ENCODE results near the gene CNFN.
"Not testable (repeated sequence)": the region's sequence is repeated elsewhere in the genome, so short reads cannot be mapped to it uniquely, and the experiment has no call there.

The CNFN gene

GRCh38 chr19:42348211-42348610 is 41.9 kb downstream of the CNFN start:
- FAIRE-seq = no peak

- FAIRE-seq = no peak
Observed at GRCh38 chr19:42345191-42345812, 44.8 kb downstream of the CNFN start.

- FAIRE-seq = no peak
Observed at GRCh38 chr19:42344336-42344893, 45.7 kb downstream of the CNFN start.

DNA sequence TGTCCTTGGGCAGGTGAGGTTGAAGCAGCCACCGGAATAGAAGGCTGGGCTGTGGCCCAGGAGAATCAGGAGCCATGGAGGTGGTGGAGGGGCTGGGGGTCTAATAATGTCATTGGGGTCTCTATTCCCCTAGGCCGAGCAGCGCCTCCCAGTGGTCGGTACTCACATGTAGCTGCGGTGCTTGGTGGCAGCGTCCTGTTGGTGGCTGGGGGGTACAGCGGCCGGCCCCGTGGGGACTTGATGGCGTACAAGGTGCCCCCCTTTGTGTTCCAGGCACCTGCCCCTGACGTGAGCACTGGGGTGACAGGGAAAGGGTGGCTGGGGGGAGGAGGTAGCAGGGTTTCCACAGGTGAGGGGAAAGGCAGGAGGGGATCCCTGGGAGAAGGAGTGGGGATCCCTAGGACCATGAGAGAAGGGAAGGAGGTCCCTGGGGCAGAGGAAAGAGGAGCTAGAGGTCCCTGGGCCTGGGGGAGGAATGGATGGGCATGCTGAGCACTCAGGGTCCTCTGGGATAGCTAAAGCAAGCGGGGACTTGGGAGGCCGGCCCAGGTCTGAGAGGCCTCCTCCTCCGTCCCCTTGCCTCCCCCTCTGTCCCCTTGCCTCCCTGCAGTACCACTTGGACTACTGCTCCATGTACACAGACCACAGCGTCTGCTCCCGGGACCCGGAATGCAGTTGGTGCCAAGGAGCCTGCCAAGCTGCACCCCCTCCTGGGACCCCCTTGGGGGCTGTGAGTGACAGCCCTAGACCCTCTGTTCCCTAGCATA is 46.6 kb downstream of the CNFN start:
- no peak for FAIRE-seq

GRCh38 chr19:42339922-42340321 is 50.2 kb downstream of the CNFN start:
- FAIRE-seq = not testable (repeated sequence)

- not testable (repeated sequence) for FAIRE-seq
Observed at GRCh38 chr19:42339126-42339860, 50.8 kb downstream of the CNFN start.
